ENCODE results near the gene CDH3.
"Not testable (repeated sequence)": the region's sequence is repeated elsewhere in the genome, so short reads cannot be mapped to it uniquely, and the experiment has no call there.

Gene CDH3

DNA sequence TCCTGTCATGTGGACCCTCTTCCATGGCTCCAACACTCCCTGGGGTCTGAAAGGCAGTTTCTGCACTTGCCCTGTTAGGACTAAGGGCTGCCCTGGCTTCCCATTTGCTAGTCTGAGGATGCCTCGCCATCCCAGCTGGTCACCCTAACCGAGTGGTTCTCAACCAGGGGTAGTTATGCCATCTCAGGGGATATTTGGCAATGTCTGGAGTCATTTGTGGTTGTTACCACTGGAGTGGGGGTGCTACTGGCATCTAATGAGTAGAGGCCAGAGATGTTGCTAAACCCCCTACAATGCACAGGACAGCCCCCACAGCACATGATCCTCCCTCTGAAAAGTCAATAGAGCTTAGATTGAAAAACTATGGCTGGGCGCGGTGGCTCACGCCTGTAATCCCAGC lies 65.1 kb downstream of the CDH3 start:
- no peak for DNase-seq

- DNase-seq, result peak; percentile 16
Observed at GRCh38 chr16:68711421-68712139, 66.5 kb downstream of the CDH3 start.

GRCh38 chr16:68713361-68713760 lies 68.3 kb downstream of the CDH3 start:
- DNase-seq, result no peak

DNA sequence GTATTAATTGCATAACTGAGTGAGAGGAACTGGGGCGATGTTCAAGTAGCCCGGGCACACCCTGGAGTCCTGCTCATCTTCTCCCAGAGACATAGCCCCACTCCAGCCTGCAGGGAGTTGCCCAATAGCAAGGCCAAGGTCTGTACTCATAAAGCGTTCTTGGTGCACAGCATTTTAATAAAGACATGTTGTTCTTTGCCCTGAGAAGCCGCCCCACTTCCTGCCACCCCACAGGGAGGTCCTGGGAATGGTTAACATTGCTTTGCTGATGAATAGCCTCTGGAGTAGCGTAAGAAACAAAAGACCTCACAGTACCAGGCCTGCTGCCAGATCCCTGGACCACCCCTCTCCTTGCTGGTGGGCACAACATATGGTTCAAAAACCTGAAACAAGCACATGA lies 70.4 kb downstream of the CDH3 start:
- DNase-seq, result no peak

- not testable (repeated sequence) for DNase-seq
Observed at GRCh38 chr16:68716516-68716915, 71.4 kb downstream of the CDH3 start.

GRCh38 chr16:68717684-68718083 lies 72.6 kb downstream of the CDH3 start:
- no peak for DNase-seq

DNA sequence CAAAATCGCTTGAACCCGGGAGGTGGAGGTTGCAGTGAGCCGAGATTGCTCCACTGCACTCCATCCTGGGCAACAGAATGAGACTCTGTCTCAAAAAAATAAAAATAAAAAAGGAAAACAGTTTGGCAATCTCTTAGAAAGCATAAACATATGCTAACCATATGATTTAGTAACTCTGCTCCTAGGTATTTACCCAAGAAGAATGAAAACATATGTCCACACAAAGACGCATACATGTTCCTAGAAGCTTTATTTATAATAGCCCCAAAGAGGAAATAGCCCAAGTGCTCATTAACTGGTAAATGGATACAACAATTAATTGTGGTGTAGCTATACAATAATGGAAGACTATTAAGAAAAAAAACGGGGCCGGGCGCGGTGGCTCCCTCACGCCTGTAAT lies 73.5 kb downstream of the CDH3 start:
- DNase-seq, result no peak

DNA sequence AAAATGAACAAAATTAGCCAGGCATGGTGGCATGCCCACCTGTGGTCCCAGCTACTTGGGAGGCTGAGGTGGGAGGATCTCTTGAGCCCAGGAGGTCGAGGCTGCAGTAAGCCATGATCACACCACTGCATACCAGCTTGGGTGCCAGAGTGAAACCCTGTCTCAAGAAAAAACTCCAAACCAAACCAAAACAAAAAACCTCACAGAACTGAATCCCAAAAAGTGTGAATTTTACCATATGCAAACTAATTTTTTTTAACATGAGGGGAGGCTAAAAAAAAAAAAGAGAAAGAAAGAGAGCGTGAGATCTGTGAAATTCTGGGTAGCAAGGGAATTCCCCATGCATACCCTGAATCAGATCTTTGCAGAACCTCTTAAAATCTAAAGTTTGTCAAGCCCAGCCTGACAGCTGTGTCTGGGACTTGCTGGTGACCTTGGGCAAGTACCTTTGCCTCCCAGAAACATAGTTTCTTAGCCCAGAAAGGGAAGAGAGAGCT lies 74.9 kb downstream of the CDH3 start:
- no peak for DNase-seq

GRCh38 chr16:68722119-68723024 lies 77.3 kb downstream of the CDH3 start:
- no peak for DNase-seq

DNA sequence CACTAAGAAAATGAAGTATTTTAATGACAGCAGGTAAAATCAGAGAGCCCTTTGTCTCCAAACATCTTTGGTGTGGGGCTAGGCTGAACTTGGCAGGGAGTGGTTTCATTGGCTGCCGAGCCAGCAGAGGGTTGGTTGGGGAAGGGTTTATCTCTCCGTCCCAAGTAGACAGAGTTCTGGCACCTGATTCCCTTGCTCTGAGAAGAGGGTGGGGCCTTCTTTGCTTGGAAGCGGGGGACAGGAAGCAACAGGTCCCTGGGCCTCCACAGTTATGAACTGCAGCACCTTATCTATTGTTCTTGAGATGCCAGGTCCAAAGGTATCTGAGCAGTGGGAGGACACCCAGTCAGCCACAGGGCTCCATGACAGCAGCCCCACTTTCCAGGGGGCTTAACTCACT lies 79.7 kb downstream of the CDH3 start:
- DNase-seq, result no peak

DNA sequence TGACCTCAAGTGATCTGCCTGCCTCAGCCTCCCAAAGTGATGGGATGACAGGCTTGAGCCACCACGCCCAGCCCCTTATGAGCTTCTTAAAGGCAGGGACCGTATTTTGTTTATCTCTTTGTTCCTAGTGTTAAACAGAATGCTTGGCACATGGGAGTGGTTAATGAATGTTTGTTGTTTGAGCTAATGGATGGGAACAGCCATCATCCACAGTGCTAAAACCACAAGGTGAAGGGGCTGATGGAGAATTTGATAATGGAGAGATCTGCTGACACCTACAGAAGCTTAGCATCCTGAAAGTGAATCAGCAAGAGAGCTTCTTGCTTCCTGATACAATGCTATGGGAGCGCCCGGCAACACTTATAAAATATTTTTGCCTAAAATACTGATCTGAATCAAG lies 83.4 kb downstream of the CDH3 start:
- no peak for DNase-seq

GRCh38 chr16:68731637-68732036 lies 86.5 kb downstream of the CDH3 start:
- DNase-seq, result no peak

DNA sequence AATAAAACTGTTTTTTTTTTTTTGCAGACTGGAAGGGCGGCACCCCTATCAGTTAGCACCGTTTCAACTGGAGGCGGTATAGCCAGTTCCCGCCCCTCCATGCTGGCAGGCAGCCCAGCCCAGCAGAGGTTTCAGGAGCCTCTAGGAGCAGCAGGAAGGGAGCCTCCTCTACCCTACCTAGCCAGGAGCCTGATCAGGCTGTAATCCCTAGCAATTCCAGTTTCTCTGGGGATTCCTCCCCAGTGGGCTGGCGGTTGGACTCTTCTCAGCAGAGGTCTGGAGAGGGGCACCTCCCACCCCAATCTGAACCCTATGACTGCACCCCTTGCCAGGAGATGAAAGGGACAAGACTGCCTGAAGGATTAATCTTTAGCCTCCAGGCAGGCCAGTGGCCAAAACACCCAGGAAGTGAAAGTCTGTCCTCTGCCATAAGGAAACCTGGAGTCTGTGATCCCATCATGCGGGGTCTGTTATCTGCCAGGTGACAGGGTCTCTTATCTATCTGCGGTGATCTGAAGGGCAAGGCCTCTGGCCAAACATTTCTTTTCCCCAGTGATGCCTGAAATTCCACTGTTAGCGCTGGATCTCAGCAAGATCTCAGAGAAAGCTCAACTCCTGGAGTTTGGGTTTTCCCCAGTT lies 87.1 kb downstream of the CDH3 start:
- no peak for DNase-seq

DNA sequence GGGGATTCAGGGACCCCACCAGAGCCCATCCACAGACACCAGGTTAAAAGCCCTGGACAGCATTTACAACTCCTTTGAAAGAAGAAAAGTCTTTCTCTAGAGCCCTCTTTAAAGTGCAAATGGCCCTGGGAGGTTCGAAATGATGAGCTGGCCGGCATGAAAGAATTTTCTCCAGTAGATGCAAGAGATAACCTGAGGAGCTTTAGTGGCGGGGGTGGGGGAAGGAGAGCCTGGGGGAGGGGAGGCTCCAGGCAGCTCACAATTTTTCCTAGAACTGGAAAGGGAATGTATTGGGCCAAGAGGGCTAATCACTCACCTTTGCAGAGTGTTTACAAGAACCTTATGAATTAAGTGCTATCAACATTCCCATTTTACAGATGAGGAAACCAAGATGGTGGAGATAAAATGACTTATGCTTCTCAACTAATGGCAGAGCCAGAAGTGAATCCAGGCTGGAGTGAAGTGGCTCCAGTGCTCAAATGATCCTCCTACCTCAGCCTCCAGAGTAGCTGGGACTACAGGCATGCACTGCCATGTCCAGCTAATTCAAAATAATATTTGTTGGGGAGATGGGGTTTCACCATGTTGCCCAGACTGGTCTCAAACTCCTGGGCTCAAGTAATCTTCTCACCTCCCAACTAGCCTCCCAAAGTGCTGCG lies 87.8 kb downstream of the CDH3 start:
- DNase-seq, result no peak

DNA sequence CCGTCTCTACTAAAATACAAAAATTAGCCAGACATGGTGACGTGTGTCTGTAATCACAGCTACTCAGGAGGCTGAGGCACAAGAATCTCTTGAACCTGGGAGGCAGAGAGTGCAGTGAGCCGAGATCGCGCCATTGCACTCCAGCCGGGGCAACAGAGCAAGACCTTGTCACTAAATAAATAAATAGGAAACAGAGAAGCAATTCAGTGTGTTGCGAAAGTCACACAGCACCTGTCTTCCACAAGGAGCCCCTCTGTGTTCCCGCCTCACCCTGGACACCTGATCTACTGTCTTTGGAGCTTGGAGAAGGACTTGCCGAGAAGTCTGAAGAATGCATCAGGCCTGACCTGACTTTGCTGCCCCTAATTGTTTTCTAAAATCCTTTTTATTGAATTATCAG lies 88.5 kb downstream of the CDH3 start:
- no peak for DNase-seq

DNA sequence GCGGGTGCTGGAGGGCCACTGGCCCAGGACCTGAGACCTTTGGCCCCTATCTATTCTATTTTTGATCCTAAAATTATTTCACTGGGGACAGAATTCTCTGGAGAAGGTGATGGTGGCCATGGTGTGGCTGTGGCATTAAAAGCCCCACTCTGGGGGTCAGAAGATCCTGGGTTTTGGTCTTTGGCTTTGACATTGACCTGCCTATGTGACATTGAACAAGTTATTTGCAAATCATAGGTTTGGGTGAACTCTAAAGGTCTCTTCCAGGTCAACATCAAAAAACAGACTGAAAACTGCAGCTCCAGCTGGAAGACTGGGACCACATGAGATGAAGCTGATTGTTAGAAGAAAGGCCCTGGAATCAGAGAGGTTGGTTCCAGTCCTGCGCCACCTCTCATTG lies 89.7 kb downstream of the CDH3 start:
- no peak for DNase-seq

- DNase-seq, result no peak
Observed at GRCh38 chr16:68736561-68736960, 91.5 kb downstream of the CDH3 start.

- peak; percentile 39 for DNase-seq
Observed at GRCh38 chr16:68737046-68737729, 92.1 kb downstream of the CDH3 start, which contains the start of gene CDH1. TSS of gene CDH1 (plus strand) at chr16:68737292. CDS start at chr16:68737416, 124 bp downstream.

DNA sequence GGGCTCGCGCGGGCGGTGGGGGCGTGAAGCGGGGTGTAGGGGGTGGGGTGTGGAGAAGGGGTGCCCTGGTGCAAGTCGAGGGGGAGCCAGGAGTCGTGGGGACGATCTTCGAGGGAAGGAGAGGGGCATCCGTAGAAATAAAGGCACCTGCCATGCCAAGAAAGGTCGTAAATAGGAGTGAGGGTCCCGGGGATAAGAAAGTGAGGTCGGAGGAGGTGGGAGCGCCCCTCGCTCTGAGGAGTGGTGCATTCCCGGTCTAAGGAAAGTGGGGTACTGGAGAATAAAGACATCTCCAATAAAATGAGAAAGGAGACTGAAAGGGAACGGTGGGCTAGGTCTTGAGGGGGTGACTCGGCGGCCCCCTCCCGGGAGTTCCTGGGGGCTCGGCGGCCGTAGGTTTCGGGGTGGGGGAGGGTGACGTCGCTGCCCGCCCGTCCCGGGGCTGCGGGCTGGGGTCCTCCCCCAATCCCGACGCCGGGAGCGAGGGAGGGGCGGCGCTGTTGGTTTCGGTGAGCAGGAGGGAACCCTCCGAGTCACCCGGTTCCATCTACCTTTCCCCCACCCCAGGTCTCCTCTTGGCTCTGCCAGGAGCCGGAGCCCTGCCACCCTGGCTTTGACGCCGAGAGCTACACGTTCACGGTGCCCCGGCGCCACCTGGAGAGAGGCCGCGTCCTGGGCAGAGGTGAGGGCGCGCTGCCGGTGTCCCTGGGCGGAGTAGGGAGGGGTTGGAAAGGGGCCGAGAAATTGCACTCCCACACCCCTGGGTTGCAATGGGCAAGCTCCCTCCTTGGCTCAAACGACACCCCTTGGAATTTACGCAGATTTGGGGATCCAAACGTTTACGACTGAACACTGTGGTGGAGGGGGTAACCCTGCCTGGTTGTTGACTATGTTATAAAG lies 92.9 kb downstream of the CDH3 start:
- DNase-seq, result no peak

- no peak for DNase-seq
Observed at GRCh38 chr16:68739964-68740627, 95.0 kb downstream of the CDH3 start.

Data from CD4-positive, alpha-beta T cell treated with Interleukin-21 for 1 hour (primary cell).